ENCODE measurements around the gene DNAJB11. TPM values are rescaled to one million over a fixed set of nuclear protein-coding genes. Genes with fewer than 3 reads are reported as not detected.
A peak's percentile ranks its signal among the peaks of the same experiment; 100 is the strongest.

DNAJB11 gene
- total RNA-seq: 10 to 100 TPM; 45.7 to 57.4 TPM
- 10 to 100 TPM; 67.0 to 71.6 TPM for polyA plus RNA-seq (ENCODE audit: insufficient read length in 2 of 2)
- long read RNA-seq, donor 1, full-length matches to known transcripts: 30 of 39 reads
- long read RNA-seq, donor 1, partial matches to known transcripts: 9 of 39 reads
- long read RNA-seq, donor 1, other reads (novel, unspliced or antisense): 0 of 39 reads
- long read RNA-seq, donor 2, transcript DNAJB11-201 (10 exons, 1,688 nt): major isoform, 7 of 9 reads
- long read RNA-seq, donor 2, partial matches to known transcripts: 0 of 9 reads
- long read RNA-seq, donor 2, other reads (novel, unspliced or antisense): 0 of 9 reads
- long read RNA-seq, donor 3, full-length matches to known transcripts: 13 of 13 reads
- long read RNA-seq, donor 3, partial matches to known transcripts: 0 of 13 reads
- long read RNA-seq, donor 3, other reads (novel, unspliced or antisense): 0 of 13 reads
- long read RNA-seq, donor 4, transcript DNAJB11-201 (10 exons, 1,688 nt): major isoform, 22 of 28 reads
- long read RNA-seq, donor 4, partial matches to known transcripts: 5 of 28 reads
- long read RNA-seq, donor 4, other reads (novel, unspliced or antisense): 0 of 28 reads

DNA sequence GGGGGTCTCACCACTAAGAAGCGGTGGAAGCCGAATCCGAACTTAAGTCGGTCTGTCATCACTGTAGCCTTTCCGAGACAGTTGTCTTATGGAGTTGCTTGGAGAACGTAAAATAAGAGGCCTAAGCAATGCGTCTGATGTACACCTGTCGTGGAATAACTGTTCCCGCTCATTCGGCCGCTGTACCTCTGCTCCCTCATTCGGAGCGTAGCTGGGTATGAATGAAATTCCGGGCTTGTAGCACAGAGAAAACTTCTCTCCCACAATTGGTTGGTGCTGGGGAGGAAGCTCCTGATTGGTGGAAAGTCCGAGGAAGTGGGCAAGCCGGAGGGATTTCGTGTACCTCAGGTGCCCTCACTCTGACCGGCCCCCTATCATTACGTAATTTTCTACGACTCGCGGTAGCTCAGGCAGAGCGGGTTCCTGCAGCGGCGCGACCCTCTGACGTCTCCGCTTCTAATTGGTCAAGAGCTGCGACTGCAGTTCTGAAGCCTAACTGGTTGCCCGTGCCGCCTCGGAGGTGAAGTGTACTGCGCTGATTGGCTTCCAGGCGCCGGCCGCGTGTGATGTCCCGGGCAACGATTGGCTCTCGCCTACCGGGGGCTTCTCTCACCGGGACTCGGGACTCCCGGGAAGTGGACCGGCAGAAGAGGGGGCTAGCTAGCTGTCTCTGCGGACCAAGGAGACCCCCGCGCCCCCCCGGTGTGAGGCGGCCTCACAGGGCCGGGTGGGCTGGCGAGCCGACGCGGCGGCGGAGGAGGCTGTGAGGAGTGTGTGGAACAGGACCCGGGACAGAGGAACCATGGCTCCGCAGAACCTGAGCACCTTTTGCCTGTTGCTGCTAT lies at the start of gene DNAJB11:
TSS of gene DNAJB11 (plus strand) at position 625 of the 845 bp plus-strand sequence. CDS start at position 803, 178 bp downstream.
- H3K27ac ChIP-seq (ENCODE audit: low read depth, low read length): peak within 1 kb of the TSS; percentile 87
- H3K9me3 ChIP-seq (ENCODE audit: control insufficient read depth, insufficient read depth, low read length): no peaks in the 10 kb centered on the region
- 0% methylated on average over 50 of the region's 59 CpGs for whole genome bisulfite sequencing (ENCODE audit: insufficient coverage)
- H3K27me3 ChIP-seq (ENCODE audit: control insufficient read depth, insufficient read depth, low read length): no peaks in the 10 kb centered on the region
- H3K36me3 ChIP-seq (ENCODE audit: control insufficient read depth, insufficient read depth, low read length): peaks cover 8% of the 10 kb centered on the region
- peak; percentile 96 to 100 (median 100) for DNase-seq (ENCODE audit: low read depth in 4 of 6, low spot score in 6 of 6)
- peaks cover 20% of the 10 kb centered on the region for H3K4me1 ChIP-seq (ENCODE audit: control insufficient read depth, insufficient read depth, low read length)
- peak within 1 kb of the TSS; percentile 73 for H3K4me3 ChIP-seq (ENCODE audit: low read depth, low read length)

DNA sequence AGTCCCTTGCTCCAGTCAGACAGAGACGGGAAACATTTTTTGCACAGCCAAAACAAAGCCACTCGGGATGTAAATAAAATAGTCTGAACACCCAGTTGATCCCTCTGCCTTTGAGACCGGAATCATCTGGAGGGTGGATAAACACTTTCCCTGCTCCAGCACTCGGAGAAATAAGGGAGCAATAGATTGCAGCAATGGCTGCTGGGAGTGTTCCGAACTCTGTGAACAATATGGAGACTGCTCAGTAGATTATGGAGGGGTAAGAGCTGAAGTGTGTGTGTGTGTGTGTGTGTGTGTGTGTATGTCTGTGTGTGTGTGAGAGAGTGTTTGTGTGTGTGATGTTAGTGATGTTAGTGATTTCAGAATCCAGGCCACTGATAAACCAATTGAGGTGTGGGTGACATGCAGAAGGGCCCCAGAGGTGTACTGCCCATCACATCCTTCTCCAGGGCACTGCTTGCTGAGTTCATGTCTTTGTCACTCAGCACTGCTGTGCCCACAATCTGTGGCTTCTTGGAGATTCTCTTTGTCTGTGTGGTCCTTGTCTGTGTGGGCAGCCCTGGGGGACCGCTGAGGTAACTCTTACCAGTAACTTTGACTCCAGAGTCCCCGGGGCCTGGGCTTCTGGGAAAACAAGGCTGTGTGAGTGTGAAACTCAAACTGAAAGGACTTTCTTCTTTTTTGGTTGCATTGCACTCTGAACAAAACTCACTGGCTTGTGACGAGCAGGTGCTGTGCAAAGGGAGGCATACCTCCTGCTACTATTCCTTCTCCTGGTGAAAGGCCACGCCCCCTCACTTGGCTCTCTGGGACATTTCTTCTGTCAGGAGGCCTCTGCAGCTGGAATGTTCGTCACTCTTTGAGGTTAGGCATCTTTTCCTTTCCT lies 49.3 kb upstream of the DNAJB11 start:
- Histone ChIP-seq H3K27ac (ENCODE audit: low read depth, low read length) (no peak overlapping the region), H3K9me3 (ENCODE audit: control insufficient read depth, insufficient read depth, low read length) (no peaks in the 10 kb centered on the region), H3K4me3 (ENCODE audit: low read depth, low read length) (no peak overlapping the region), H3K36me3 (ENCODE audit: control insufficient read depth, insufficient read depth, low read length) (no peaks in the 10 kb centered on the region), H3K27me3 (ENCODE audit: control insufficient read depth, insufficient read depth, low read length) (peaks cover 2% of the 10 kb centered on the region), H3K4me1 (ENCODE audit: control insufficient read depth, insufficient read depth, low read length) (no peaks in the 10 kb centered on the region)
- whole genome bisulfite sequencing (ENCODE audit: insufficient coverage): 67% methylated on average over 8 of the region's 10 CpGs
- no peak for DNase-seq (ENCODE audit: low read depth in 4 of 6, low spot score in 6 of 6)

DNA sequence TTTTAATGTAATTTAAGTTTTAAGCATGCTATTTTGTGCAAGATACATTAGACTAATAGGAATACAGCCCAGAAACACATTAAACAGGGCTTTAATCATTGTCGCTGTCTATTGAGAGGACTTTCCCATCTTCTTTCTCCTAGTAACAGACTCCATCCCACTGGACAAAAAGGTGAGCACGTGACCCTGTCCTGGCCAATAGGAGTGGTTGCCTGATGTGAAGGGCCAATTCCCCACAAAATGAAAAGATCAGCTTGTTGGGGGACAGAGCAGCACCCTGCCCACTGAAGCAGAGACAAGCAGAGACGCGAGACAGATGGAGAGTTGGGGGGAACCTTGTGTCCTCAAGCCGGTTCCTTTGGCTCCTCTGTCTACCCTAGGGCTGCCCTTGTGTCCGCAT lies 47.5 kb upstream of the DNAJB11 start:
- WGBS (ENCODE audit: insufficient coverage): 87% methylated on average over 4 of the region's 6 CpGs
- no peak overlapping the region for H3K4me3 ChIP-seq (ENCODE audit: low read depth, low read length)
- H3K27me3 ChIP-seq (ENCODE audit: control insufficient read depth, insufficient read depth, low read length): no peaks in the 10 kb centered on the region
- no peak overlapping the region for H3K27ac ChIP-seq (ENCODE audit: low read depth, low read length)
- H3K4me1 ChIP-seq (ENCODE audit: control insufficient read depth, insufficient read depth, low read length): no peaks in the 10 kb centered on the region
- H3K9me3 ChIP-seq (ENCODE audit: control insufficient read depth, insufficient read depth, low read length): no peaks in the 10 kb centered on the region
- DNase-seq (ENCODE audit: low read depth in 4 of 6, low spot score in 6 of 6): no peak
- no peaks in the 10 kb centered on the region for H3K36me3 ChIP-seq (ENCODE audit: control insufficient read depth, insufficient read depth, low read length)

DNA sequence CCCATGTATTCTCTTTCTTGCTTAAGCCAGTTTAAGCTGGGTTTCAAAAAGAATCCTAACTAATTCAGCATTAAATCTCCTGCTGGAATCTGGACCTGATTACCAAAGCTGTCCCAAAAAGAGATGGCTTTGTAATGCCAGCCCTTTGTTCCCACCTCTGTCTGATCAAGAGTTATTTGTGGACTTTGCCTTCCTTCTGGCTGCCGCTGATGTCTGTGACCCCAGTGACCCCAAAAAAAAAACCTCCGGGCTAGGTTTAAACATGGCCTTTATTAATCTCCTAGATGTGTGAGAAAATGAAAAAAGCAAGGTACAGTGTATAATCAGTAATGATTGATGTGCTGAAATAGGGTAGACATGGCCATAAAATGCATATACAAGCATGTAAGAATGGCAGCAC lies 47.1 kb upstream of the DNAJB11 start:
- no CpG with 5 or more reads among the region's 2 CpGs for WGBS (ENCODE audit: insufficient coverage)
- Histone ChIP-seq H3K27me3 (ENCODE audit: control insufficient read depth, insufficient read depth, low read length) (no peaks in the 10 kb centered on the region), H3K9me3 (ENCODE audit: control insufficient read depth, insufficient read depth, low read length) (no peaks in the 10 kb centered on the region), H3K36me3 (ENCODE audit: control insufficient read depth, insufficient read depth, low read length) (no peaks in the 10 kb centered on the region), H3K4me3 (ENCODE audit: low read depth, low read length) (no peak overlapping the region), H3K4me1 (ENCODE audit: control insufficient read depth, insufficient read depth, low read length) (no peaks in the 10 kb centered on the region), H3K27ac (ENCODE audit: low read depth, low read length) (no peak overlapping the region)
- no peak for DNase-seq (ENCODE audit: low read depth in 4 of 6, low spot score in 6 of 6)

DNA sequence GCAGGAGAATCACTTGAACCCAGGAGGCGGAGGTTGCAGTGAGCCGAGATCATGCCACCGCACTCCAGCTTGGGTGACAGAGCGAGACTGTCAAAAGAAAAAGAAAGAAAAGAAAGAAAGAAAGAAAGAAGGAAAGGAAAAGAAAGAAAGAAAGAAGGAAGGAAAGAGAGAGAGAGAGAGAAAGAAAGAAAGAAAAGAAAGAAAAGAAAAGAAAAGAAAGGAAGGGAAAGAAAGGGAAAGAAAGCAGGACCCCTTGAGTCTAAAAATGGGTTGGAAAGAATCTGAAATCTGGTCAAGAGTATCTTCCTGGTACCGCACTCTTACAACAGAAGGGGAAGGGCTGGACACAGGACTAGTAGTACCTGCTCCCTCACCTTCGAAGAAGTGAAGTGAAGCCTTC lies 45.9 kb upstream of the DNAJB11 start:
- no peaks in the 10 kb centered on the region for H3K27me3 ChIP-seq (ENCODE audit: control insufficient read depth, insufficient read depth, low read length)
- H3K9me3 ChIP-seq (ENCODE audit: control insufficient read depth, insufficient read depth, low read length): no peaks in the 10 kb centered on the region
- H3K27ac ChIP-seq (ENCODE audit: low read depth, low read length): no peak overlapping the region
- WGBS (ENCODE audit: insufficient coverage): 99% methylated on average over 5 of the region's 6 CpGs
- no peaks in the 10 kb centered on the region for H3K36me3 ChIP-seq (ENCODE audit: control insufficient read depth, insufficient read depth, low read length)
- H3K4me1 ChIP-seq (ENCODE audit: control insufficient read depth, insufficient read depth, low read length): no peaks in the 10 kb centered on the region
- H3K4me3 ChIP-seq (ENCODE audit: low read depth, low read length): no peak overlapping the region
- DNase-seq (ENCODE audit: low read depth in 4 of 6, low spot score in 6 of 6): no peak

DNA sequence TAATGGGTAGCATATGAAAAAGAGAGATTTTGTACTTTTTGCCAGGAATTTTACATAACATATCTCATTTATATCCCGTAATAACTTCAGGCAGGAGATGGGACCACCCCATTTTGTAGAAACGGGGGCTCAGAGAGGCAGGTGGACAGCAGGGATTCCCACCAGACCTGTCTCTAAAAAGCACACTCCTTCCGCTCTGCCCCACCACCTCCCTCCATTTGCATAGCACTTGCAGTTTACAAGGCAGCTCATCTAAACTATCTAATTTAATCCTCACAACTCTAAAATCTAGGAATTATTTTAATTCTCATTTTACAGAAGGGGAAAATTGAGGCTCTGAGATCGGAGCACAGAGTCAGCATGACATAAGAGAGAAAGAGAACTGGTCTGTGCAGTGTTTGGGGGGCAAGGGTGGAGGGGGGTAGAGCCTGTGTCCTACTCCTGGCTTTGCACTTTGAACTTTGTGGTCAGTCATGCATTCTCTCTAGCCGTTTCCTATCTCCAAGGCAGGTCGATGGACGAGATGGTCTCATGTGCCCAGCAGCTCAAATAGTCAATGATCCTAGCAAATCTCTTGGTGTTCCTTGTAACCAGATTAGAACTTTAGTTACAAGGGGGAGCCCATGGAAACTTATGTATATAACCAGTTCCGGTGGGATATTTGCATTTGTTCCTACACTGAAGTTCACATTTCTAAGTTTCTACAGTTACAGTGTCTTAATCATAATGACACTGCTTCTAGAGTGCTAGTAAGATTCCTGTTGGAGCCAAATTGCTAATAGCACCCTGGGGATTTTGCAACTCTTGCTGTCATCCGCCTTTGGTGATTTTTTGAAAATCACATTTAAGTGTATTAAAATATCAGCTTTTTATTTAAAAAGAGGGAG lies 44.9 kb upstream of the DNAJB11 start:
- no peak overlapping the region for H3K4me3 ChIP-seq (ENCODE audit: low read depth, low read length)
- 60% methylated on average over 5 of the region's 9 CpGs for WGBS (ENCODE audit: insufficient coverage)
- no peak overlapping the region for H3K27ac ChIP-seq (ENCODE audit: low read depth, low read length)
- no peaks in the 10 kb centered on the region for H3K36me3 ChIP-seq (ENCODE audit: control insufficient read depth, insufficient read depth, low read length)
- no peaks in the 10 kb centered on the region for H3K4me1 ChIP-seq (ENCODE audit: control insufficient read depth, insufficient read depth, low read length)
- H3K9me3 ChIP-seq (ENCODE audit: control insufficient read depth, insufficient read depth, low read length): no peaks in the 10 kb centered on the region
- DNase-seq (ENCODE audit: low read depth in 4 of 6, low spot score in 6 of 6): no peak
- H3K27me3 ChIP-seq (ENCODE audit: control insufficient read depth, insufficient read depth, low read length): no peaks in the 10 kb centered on the region

DNA sequence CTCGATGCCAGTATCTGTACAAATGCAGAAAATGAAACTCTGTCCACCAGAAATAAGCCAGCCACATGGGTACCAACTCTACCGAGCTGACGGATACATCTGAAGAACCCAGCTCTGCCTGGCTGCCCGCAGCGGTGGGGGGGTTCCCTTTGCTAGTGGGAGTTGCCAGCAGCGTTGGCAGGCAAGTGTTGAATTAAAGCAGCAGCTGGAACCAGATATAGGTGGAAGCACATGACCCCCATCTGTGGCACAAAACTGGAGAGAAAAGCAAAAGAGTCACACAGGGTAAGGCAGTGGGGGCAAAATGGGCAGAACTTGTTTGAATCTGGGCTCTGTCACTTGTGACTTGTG lies 44.3 kb upstream of the DNAJB11 start:
- no peak overlapping the region for H3K27ac ChIP-seq (ENCODE audit: low read depth, low read length)
- DNase-seq (ENCODE audit: low read depth in 4 of 6, low spot score in 6 of 6): no peak

DNA sequence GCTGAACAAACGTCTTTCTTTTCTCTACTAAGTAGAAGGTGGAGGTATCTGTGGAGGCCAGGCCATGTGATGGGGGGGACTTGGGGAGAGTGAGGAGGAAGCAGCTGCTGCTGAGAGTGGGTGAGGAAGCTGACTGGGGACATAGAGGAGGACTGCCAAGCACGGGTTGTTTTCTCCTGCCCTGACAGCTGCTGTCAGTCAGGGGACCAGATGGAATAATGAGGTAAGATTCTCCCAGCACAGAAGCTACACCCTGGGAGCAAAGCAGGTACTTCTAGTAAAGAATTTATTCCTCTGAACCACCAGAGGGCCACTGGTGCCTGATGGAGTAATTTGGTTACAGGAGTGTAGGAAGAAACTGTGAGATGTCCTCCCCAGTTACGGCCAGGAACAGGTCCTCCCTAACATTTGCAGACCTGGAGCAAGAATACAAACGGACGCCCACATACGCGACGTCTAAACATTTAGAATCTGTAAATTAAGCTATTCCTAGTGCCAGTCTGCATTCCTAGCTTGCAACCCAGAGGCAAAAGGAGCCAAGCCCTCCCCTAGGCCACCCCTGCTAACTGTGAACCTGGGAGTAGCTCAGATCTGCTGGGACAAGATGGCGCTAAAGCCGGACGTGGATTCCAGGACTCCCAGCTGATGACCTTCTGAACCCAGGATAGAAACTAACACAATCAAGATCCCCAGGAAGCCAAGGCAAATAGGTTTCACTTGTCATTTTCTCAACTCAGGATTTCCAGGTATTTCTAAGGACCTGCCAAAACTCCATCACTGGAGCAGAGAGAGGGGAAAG lies 41.1 kb upstream of the DNAJB11 start:
- H3K36me3 ChIP-seq (ENCODE audit: control insufficient read depth, insufficient read depth, low read length): no peaks in the 10 kb centered on the region
- H3K27ac ChIP-seq (ENCODE audit: low read depth, low read length): no peak overlapping the region
- no peaks in the 10 kb centered on the region for H3K9me3 ChIP-seq (ENCODE audit: control insufficient read depth, insufficient read depth, low read length)
- no peaks in the 10 kb centered on the region for H3K4me1 ChIP-seq (ENCODE audit: control insufficient read depth, insufficient read depth, low read length)
- no peak overlapping the region for H3K4me3 ChIP-seq (ENCODE audit: low read depth, low read length)
- DNase-seq (ENCODE audit: low read depth in 4 of 6, low spot score in 6 of 6): no peak
- WGBS (ENCODE audit: insufficient coverage): 83% methylated on average over 11 of the region's 11 CpGs
- H3K27me3 ChIP-seq (ENCODE audit: control insufficient read depth, insufficient read depth, low read length): no peaks in the 10 kb centered on the region

More for the DNA sequence above, 44.3 kb upstream of the DNAJB11 start:
- Histone ChIP-seq H3K4me3 (ENCODE audit: low read depth, low read length) (no peak overlapping the region), H3K9me3 (ENCODE audit: control insufficient read depth, insufficient read depth, low read length) (no peaks in the 10 kb centered on the region), H3K4me1 (ENCODE audit: control insufficient read depth, insufficient read depth, low read length) (no peaks in the 10 kb centered on the region), H3K27me3 (ENCODE audit: control insufficient read depth, insufficient read depth, low read length) (no peaks in the 10 kb centered on the region), H3K36me3 (ENCODE audit: control insufficient read depth, insufficient read depth, low read length) (no peaks in the 10 kb centered on the region)
- 66% methylated on average over 5 of the region's 6 CpGs for WGBS (ENCODE audit: insufficient coverage)
